HepG2 (cell line): Measurements from ENCODE around the gene SLC12A2. TPM values are rescaled to one million over a fixed set of nuclear protein-coding genes. Genes with fewer than 3 reads are reported as not detected.

Source experiments
- ATAC-seq: fragments of 200-7000 bp; cut with Tn5 transposase; 3 replicates; pipeline ENCODE4 v1.9.1; 2020; ENCODE audit warnings: mild to moderate bottlenecking, moderate library complexity
- BruUV-seq: library from RNA; stranded (reverse); fragments of 400-500 nt; replicated peaks from 2 replicates; lab custom pipeline; 2021; lab: Mats Ljungman, UMichigan
- CTCF ChIA-PET: fragments of 300-600 bp; formaldehyde crosslinking; extraction: SDS; loops from one replicate; lab custom pipeline; 2021; ENCODE audit warnings: low total read pairs, inconsistent platforms, low intra/inter-chr PET ratio; lab: Yijun Ruan, JAX
- POLR2A ChIA-PET: fragments of 350-600 bp; sonication (Branson Sonifier 250); formaldehyde crosslinking; loops from one replicate; lab custom pipeline; 2020; ENCODE audit warnings: antibody characterized with exemption, inconsistent platforms; lab: Yijun Ruan, JAX
- DNase-seq: peaks from one replicate; pipeline ENCODE4 v3.0.0-alpha.2; 2015; ENCODE audit warnings: low spot score
- FAIRE-seq: peaks from 3 replicates; lab custom pipeline; 2011; peaks lifted over from hg19 to GRCh38; lab: Jason Lieb, UNC
- H2AFZ ChIP-seq: one replicate; pipeline ENCODE4 v1.6.1; 2011; ENCODE audit warnings: low read length, inconsistent platforms
- H3K27ac ChIP-seq: fragments of 300-600 bp; 3 replicates; pipeline ENCODE4 v1.8.0; 2011; ENCODE audit warnings: mixed run types, mild to moderate bottlenecking, mixed read lengths, low read length, inconsistent platforms; ENCODE audit not compliant: insufficient read depth; ENCODE audit errors: extremely low read length
- H3K27me3 ChIP-seq, 2 experiments: fragments of 200-600 bp in 1 of 2; 2 replicates in 1 of 2; 3 replicates in 1 of 2; pipeline versions ENCODE4 v1.6.0 to v1.8.0; 2011; ENCODE audit warnings: low read length in 2 of 2, mild to moderate bottlenecking in 2 of 2, moderate library complexity in 2 of 2, inconsistent platforms in 1 of 2; ENCODE audit not compliant: insufficient read depth in 2 of 2, control insufficient read depth in 1 of 2
- H3K36me3 ChIP-seq, 2 experiments: fragments of 200-600 bp in 1 of 2; replicated peaks in 1 of 2; 2 replicates in 1 of 2; 3 replicates in 1 of 2; pipeline versions ENCODE4 v1.5.1 to v1.8.0; 2011; ENCODE audit warnings: low read length in 2 of 2, inconsistent platforms in 1 of 2; ENCODE audit not compliant: insufficient read depth in 2 of 2, control insufficient read depth in 1 of 2
- H3K4me1 ChIP-seq: 2 replicates; pipeline ENCODE4 v1.5.1; 2012; ENCODE audit warnings: low read length, inconsistent platforms; ENCODE audit not compliant: insufficient read depth
- H3K4me2 ChIP-seq: 2 replicates; pipeline ENCODE4 v1.6.0; 2011; ENCODE audit warnings: low read depth, low read length, inconsistent platforms
- H3K4me3 ChIP-seq, 3 experiments: fragments of 200-600 bp in 1 of 3; sonication (generic), shearing (Covaris generic) in 1 of 3; replicated peaks in 1 of 3; 2 replicates each; pipeline ENCODE4 v1.5.1; 2011 to 2016; ENCODE audit warnings: low read length in 3 of 3, inconsistent platforms in 2 of 3, low read depth in 2 of 3, mild to moderate bottlenecking in 2 of 3, control low read depth in 1 of 3, mixed read lengths in 1 of 3; ENCODE audit not compliant: insufficient read depth in 1 of 3
- H3K79me2 ChIP-seq: one replicate; pipeline ENCODE4 v1.6.1; 2011; ENCODE audit warnings: low read length, inconsistent platforms; ENCODE audit not compliant: insufficient read depth
- H3K9ac ChIP-seq: 2 replicates; pipeline ENCODE4 v1.6.0; 2011; ENCODE audit warnings: mild to moderate bottlenecking, low read depth, low read length, inconsistent platforms; ENCODE audit not compliant: insufficient read depth
- H3K9me3 ChIP-seq: 2 replicates; pipeline ENCODE4 v1.5.1; 2012; ENCODE audit warnings: mild to moderate bottlenecking, low read length
- H4K20me1 ChIP-seq: 2 replicates; pipeline ENCODE4 v1.6.0; 2011; ENCODE audit warnings: inconsistent platforms, mild to moderate bottlenecking, low read length, moderate library complexity; ENCODE audit not compliant: insufficient read depth
- ARHGAP35 ChIP-seq: sonication (generic); formaldehyde crosslinking; IDR thresholded peaks from 2 replicates; pipeline ENCODE4 v1.9.0; 2022; ENCODE audit warnings: mild to moderate bottlenecking, inconsistent platforms, moderate library complexity, missing genetic modification reagents, borderline replicate concordance
- FOXA3 ChIP-seq: IDR thresholded peaks from 2 replicates; pipeline ENCODE4 v1.6.1; 2016; ENCODE audit warnings: missing genetic modification reagents, missing compliant biosample characterization
- HMGXB4 ChIP-seq, 2 experiments: sonication (generic) in 1 of 2; formaldehyde crosslinking in 1 of 2; IDR thresholded peaks; 2 replicates each; pipeline versions ENCODE4 v1.4.0 to v1.6.1; 2018 to 2020; ENCODE audit warnings: missing genetic modification reagents in 2 of 2, borderline replicate concordance in 1 of 2, low read depth in 1 of 2, mild to moderate bottlenecking in 1 of 2, missing biosample characterization in 1 of 2
- MBD4 ChIP-seq: IDR thresholded peaks from 2 replicates; pipeline ENCODE4 v1.6.1; 2012; ENCODE audit warnings: low read length, inconsistent platforms, borderline replicate concordance
- NONO ChIP-seq, 2 experiments: fragments of 450-650 bp in 1 of 2; sonication (generic) in 1 of 2; formaldehyde crosslinking in 1 of 2; IDR thresholded peaks in 1 of 2; conservative IDR thresholded peaks in 1 of 2; 2 replicates each; pipeline versions ENCODE4 v1.6.1 to v1.8.0; 2017 to 2022; ENCODE audit warnings: mild to moderate bottlenecking in 1 of 2, missing genetic modification reagents in 1 of 2, moderate library complexity in 1 of 2
- PITX1 ChIP-seq: sonication (generic); formaldehyde crosslinking; IDR thresholded peaks from 2 replicates; pipeline ENCODE4 v1.5.1; 2020; ENCODE audit warnings: mild to moderate bottlenecking, missing genetic modification reagents
- RCOR2 ChIP-seq: IDR thresholded peaks from 2 replicates; pipeline ENCODE4 v1.6.1; 2016; ENCODE audit warnings: missing biosample characterization, missing genetic modification reagents
- SATB2 ChIP-seq: sonication (generic); formaldehyde crosslinking; IDR thresholded peaks from 2 replicates; pipeline ENCODE4 v1.5.0; 2020; ENCODE audit warnings: missing genetic modification reagents
- ZC3H4 ChIP-seq: sonication (generic); formaldehyde crosslinking; IDR thresholded peaks from 2 replicates; pipeline ENCODE4 v1.4.0; 2020; ENCODE audit warnings: missing genetic modification reagents, borderline replicate concordance
- ZNF253 ChIP-seq: sonication (generic); formaldehyde crosslinking; IDR thresholded peaks from 2 replicates; pipeline ENCODE4 v1.8.0; 2022; ENCODE audit warnings: mild to moderate bottlenecking, missing genetic modification reagents, borderline replicate concordance
- ZNF263 ChIP-seq: sonication (generic); formaldehyde crosslinking; IDR thresholded peaks from 2 replicates; pipeline ENCODE4 v1.4.0; 2020; ENCODE audit warnings: missing genetic modification reagents
- ZNF362 ChIP-seq: sonication (generic); formaldehyde crosslinking; IDR thresholded peaks from 2 replicates; pipeline ENCODE4 v1.4.0; 2020; ENCODE audit warnings: missing genetic modification reagents, mild to moderate bottlenecking, borderline replicate concordance
- ZNF510 ChIP-seq: sonication (generic); formaldehyde crosslinking; IDR thresholded peaks from 2 replicates; pipeline ENCODE4 v1.4.0; 2020; ENCODE audit warnings: low read depth, mild to moderate bottlenecking, missing genetic modification reagents
- ZNF564 ChIP-seq: sonication (generic); formaldehyde crosslinking; IDR thresholded peaks from 2 replicates; pipeline ENCODE4 v1.8.1; 2023; ENCODE audit warnings: mild to moderate bottlenecking, missing genetic modification reagents
- WGBS: methylation state at CpG from one replicate; pipeline ENCODE4 v1.1.6; 2017; ENCODE audit warnings: low lambda C conversion rate; 5-methylcytosine and 5-hydroxymethylcytosine counted together
- in situ Hi-C: cut with HindIII; loops from 2 replicates; pipeline ENCODE4 v1.10.0; 2017; ENCODE audit warnings: low pct_unique_long_range_greater_than_20kb; ENCODE audit not compliant: extremely low pct_ligation_motif_present
- intact Hi-C: fragments of 100-400 bp; cut with micrococcal nuclease; formaldehyde crosslinking; loops from one replicate; pipeline ENCODE4 v1.10.0; 2022; ENCODE audit not compliant: unreplicated experiment
- polyA plus RNA-seq, 8 experiments: library from polyadenylated mRNA; depleted of rRNA in 3 of 8; stranded (reverse) in 7 of 8; unstranded in 1 of 8; fragments of >200 nt; fragmentation: Illumina TruSeq in 4 of 8; extraction: Trizol in 4 of 8; gene quantifications; 2 replicates each; pipeline versions ENCODE4 v1.2.1 to v1.2.3, GENCODE V29; 2011 to 2016; ENCODE audit warnings: low read depth in 4 of 8, missing spikeins in 1 of 8, mixed read lengths in 1 of 8; ENCODE audit not compliant: insufficient read depth in 1 of 8
- total RNA-seq, 5 experiments: library from RNA; depleted of rRNA; stranded (reverse); fragments of >200 nt; fragmentation: Illumina TruSeq; extraction: Trizol; gene quantifications; 2 replicates each; pipeline ENCODE4 v1.2.3, GENCODE V29; 2016; ENCODE audit warnings: low read depth in 1 of 5
- TF ChIP-seq, protein P1 (sequence below): sonication (generic); formaldehyde crosslinking; IDR thresholded peaks from 2 replicates; pipeline ENCODE4 v1.9.0; 2021; ENCODE audit warnings: mild to moderate bottlenecking, missing genetic modification reagents

The SLC12A2 gene
- total and polyA plus RNA-seq, 2 of the 13 experiments (the other 11 are each of a cell fraction or from before 2014, with no cell fraction given), result 4.0 to 9.7 TPM

DNA sequence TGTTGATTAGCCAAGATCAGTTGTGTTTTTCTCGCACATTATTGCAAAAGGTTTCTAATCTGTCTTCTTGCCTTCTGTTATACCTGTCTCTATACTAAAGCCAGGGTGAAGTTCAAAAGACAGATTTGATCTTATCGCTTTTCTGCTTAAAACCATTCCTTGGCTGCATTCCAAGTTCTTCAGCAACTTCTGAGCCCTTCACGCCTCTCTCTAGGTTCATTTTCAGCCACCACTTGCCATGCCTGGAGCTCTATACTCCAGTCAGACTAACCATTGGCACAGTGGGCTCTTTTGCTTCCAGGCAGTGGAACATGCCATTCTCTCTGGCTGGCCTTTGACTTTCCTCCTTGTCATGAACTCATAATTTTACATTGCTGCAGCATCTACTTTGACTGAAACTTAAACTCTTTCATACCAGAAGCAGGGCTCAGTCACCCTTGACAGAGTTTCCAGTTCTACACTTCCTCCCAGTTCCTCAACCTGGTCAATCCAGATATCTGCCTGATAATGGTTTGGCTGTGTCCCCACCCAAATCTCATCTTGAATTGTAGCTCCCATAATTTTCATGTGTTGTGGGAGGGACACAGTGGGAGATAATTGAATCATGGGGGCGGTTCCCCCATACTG, 114.4 kb downstream of the SLC12A2 start:
- Histone ChIP-seq H3K4me3 (no peak overlapping the region), H3K9me3 (no peaks in the 10 kb centered on the region), H2AFZ (no peak overlapping the region), H3K79me2 (no peaks in the 10 kb centered on the region), H3K4me1 (peaks cover 14% of the 10 kb centered on the region), H4K20me1 (no peaks in the 10 kb centered on the region), H3K27ac (no peak overlapping the region), H3K36me3 (no peaks in the 10 kb centered on the region), H3K9ac (no peak overlapping the region), H3K27me3 (peaks cover 0 to 3% of the 10 kb centered on the region in 2 experiments; a peak in 1 of 5 replicates), H3K4me2 (no peak overlapping the region)
- FAIRE-seq (no peak), ATAC-seq (no peak), DNase-seq (no peak)
- BruUV-seq, result no TSS peak
- intact Hi-C loops (no loop called here), in situ Hi-C loops (no loop called here)
- ChIA-PET POLR2A (no interaction called here), CTCF (no interaction called here)
- 60% methylated on average over 4 of the region's 4 CpGs for WGBS
- no peak for TF ChIP-seq ZNF564 (CRISPR knock-in tag)
- no peak for TF ChIP-seq NONO (IDR thresholded peaks at IDR 0.05)
- TF ChIP-seq NONO (CRISPR knock-in tag; conservative IDR thresholded peaks at IDR 0.05), result no peak
- no peak for TF ChIP-seq SATB2
- no peak for TF ChIP-seq RCOR2 (CRISPR knock-in tag)
- no peak for TF ChIP-seq HMGXB4 (CRISPR knock-in tag; IDR thresholded peaks at IDR 0.05; ENCODE audit: borderline replicate concordance in 1 of 2, low read depth in 1 of 2)
- no peak for TF ChIP-seq ZNF263
- TF ChIP-seq ZNF253 (CRISPR knock-in tag), result no peak
- TF ChIP-seq, protein P1, sequence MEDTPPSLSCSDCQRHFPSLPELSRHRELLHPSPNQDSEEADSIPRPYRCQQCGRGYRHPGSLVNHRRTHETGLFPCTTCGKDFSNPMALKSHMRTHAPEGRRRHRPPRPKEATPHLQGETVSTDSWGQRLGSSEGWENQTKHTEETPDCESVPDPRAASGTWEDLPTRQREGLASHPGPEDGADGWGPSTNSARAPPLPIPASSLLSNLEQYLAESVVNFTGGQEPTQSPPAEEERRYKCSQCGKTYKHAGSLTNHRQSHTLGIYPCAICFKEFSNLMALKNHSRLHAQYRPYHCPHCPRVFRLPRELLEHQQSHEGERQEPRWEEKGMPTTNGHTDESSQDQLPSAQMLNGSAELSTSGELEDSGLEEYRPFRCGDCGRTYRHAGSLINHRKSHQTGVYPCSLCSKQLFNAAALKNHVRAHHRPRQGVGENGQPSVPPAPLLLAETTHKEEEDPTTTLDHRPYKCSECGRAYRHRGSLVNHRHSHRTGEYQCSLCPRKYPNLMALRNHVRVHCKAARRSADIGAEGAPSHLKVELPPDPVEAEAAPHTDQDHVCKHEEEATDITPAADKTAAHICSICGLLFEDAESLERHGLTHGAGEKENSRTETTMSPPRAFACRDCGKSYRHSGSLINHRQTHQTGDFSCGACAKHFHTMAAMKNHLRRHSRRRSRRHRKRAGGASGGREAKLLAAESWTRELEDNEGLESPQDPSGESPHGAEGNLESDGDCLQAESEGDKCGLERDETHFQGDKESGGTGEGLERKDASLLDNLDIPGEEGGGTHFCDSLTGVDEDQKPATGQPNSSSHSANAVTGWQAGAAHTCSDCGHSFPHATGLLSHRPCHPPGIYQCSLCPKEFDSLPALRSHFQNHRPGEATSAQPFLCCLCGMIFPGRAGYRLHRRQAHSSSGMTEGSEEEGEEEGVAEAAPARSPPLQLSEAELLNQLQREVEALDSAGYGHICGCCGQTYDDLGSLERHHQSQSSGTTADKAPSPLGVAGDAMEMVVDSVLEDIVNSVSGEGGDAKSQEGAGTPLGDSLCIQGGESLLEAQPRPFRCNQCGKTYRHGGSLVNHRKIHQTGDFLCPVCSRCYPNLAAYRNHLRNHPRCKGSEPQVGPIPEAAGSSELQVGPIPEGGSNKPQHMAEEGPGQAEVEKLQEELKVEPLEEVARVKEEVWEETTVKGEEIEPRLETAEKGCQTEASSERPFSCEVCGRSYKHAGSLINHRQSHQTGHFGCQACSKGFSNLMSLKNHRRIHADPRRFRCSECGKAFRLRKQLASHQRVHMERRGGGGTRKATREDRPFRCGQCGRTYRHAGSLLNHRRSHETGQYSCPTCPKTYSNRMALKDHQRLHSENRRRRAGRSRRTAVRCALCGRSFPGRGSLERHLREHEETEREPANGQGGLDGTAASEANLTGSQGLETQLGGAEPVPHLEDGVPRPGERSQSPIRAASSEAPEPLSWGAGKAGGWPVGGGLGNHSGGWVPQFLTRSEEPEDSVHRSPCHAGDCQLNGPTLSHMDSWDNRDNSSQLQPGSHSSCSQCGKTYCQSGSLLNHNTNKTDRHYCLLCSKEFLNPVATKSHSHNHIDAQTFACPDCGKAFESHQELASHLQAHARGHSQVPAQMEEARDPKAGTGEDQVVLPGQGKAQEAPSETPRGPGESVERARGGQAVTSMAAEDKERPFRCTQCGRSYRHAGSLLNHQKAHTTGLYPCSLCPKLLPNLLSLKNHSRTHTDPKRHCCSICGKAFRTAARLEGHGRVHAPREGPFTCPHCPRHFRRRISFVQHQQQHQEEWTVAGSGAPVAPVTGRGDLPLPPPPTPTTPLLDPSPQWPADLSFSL (CRISPR knock-in tag), result no peak
- no peak for TF ChIP-seq FOXA3 (CRISPR knock-in tag)
- no peak for TF ChIP-seq ZNF362
- TF ChIP-seq MBD4, result no peak
- no peak for TF ChIP-seq PITX1
- TF ChIP-seq ZC3H4 (CRISPR knock-in tag), result no peak
- no peak for TF ChIP-seq ARHGAP35 (CRISPR knock-in tag)
- TF ChIP-seq ZNF510 (CRISPR knock-in tag), result no peak
